Effector memory CD4-positive, alpha-beta T cell (primary cell): ENCODE results near the gene KMT2A.
"Not testable (repeated sequence)": the region's sequence is repeated elsewhere in the genome, so short reads cannot be mapped to it uniquely, and the experiment has no call there.

Source experiments
- DNase-seq, 3 donors: peaks; one replicate each; pipeline ENCODE4 v3.0.0-alpha.2; 2020
- H3K27ac ChIP-seq: 2 replicates; pipeline ENCODE4 v1.7.0; 2013; ENCODE audit warnings: mild to moderate bottlenecking, low read length, moderate library complexity; ENCODE audit not compliant: insufficient read depth, poor library complexity, severe bottlenecking
- H3K27me3 ChIP-seq: replicated peaks from 2 replicates; pipeline ENCODE4 v1.7.0; 2013; ENCODE audit warnings: mild to moderate bottlenecking, low read length; ENCODE audit not compliant: insufficient read depth, control insufficient read depth, poor library complexity, severe bottlenecking
- H3K36me3 ChIP-seq: 2 replicates; pipeline ENCODE4 v1.7.0; 2013; ENCODE audit warnings: mild to moderate bottlenecking, low read length, moderate library complexity; ENCODE audit not compliant: control insufficient read depth, insufficient read depth
- H3K4me1 ChIP-seq: 2 replicates; pipeline ENCODE4 v1.7.0; 2013; ENCODE audit warnings: low read length, mild to moderate bottlenecking; ENCODE audit not compliant: control insufficient read depth, insufficient read depth, poor library complexity, severe bottlenecking
- H3K4me3 ChIP-seq: 2 replicates; pipeline ENCODE4 v1.7.0; 2013; ENCODE audit warnings: low read length, low read depth, mild to moderate bottlenecking; ENCODE audit not compliant: insufficient read depth, poor library complexity, severe bottlenecking
- H3K9me3 ChIP-seq: 2 replicates; pipeline ENCODE4 v1.7.0; 2013; ENCODE audit warnings: mild to moderate bottlenecking, low read length, moderate library complexity; ENCODE audit not compliant: control insufficient read depth

Gene KMT2A

DNA sequence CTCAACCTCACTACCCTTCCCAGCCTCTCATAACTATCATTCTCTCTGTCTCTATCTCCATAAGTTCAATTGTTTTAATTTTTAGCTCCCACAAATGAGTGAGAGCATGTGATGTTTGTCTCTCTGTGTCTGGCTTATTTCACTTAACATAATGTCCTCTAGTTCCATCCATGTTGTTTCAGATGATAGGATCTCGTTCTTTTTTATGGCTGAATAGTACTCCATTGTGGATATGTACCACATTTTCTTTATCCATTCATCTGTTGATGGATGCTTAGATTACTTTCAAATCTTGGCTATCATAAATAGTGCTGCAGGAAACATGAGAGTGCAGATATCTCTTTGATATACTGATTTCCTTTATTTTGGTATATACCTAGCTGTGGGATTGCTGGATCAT, 44.9 kb downstream of the KMT2A start:
- H3K4me1 ChIP-seq, H3K27me3 ChIP-seq, H3K9me3 ChIP-seq, H3K27ac ChIP-seq, H3K4me3 ChIP-seq, DNase-seq: not testable (repeated sequence)
- peaks cover 88% of the 10 kb centered on the region for H3K36me3 ChIP-seq

DNA sequence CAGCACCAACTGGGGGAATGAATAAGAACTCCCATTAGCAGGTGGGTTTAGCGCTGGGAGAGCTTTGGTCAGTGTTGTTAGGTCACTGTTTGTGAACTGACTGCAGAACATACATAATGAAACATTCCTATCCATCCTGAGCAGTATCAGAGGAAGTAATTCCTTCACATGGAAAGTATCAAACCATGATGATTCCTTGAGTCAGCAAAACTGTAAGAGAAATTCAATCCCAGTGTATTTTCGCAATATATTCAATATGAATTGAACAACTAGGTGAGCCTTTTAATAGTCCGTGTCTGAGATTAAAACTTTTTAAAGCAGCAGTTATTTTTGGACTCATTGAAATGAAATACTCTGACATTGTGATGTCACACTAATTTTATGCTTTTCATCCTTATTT, 48.1 kb downstream of the KMT2A start:
- Histone ChIP-seq H3K4me3 (no peak overlapping the region), H3K4me1 (no peaks in the 10 kb centered on the region), H3K27ac (no peak overlapping the region), H3K36me3 (peaks cover 69% of the 10 kb centered on the region), H3K27me3 (no peaks in the 10 kb centered on the region), H3K9me3 (no peaks in the 10 kb centered on the region)
- no peak for DNase-seq

DNA sequence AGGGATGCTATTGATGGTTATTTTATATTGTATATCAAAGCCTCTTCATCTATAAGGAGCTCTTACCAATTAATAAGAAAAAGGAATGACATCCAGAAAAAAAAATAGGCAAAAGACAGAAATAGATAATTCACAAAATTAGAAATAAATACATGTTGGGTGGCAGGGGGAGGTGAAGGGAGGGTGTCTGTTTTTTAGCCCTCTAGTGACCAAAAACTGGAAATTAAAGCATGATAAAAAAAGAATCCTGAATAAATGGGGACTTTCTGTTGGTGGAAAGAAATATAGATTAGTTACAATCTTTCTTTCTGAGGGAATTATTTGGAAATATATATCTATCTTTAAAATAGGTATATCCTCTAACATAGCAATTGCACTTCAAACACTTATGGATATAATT, 49.0 kb downstream of the KMT2A start:
- H3K4me3 ChIP-seq, result no peak overlapping the region
- no peak for DNase-seq
- H3K9me3 ChIP-seq, result no peaks in the 10 kb centered on the region
- H3K27ac ChIP-seq, result no peak overlapping the region
- no peaks in the 10 kb centered on the region for H3K27me3 ChIP-seq
- peaks cover 70% of the 10 kb centered on the region for H3K36me3 ChIP-seq
- no peaks in the 10 kb centered on the region for H3K4me1 ChIP-seq

DNA sequence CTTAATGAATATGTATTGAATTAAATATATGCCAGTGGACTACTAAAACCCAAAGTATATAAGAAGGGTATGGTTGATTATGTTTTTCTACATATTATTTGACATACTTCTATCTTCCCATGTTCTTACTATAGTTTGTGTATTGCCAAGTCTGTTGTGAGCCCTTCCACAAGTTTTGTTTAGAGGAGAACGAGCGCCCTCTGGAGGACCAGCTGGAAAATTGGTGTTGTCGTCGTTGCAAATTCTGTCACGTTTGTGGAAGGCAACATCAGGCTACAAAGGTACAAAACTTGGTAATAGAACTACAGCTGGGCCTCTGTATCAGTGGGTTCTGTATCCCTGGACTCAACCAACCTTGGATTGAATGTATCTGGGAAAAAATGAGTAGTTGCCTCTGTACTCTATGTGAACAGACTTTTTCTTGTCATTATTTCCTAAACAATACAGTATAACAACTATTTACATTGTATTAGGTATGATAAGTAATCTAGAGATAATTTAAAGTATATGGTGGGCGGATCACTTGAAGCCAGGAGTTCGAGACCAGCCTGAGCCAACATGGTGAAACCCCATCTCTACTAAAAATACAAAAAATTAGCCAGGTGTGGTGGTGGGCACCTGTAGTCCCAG, 52.3 kb downstream of the KMT2A start:
- DNase-seq, result peak; percentile 56 to 68 (median 60)
- Histone ChIP-seq H3K27ac (no peak overlapping the region), H3K36me3 (peaks cover 69% of the 10 kb centered on the region), H3K4me1 (no peaks in the 10 kb centered on the region), H3K4me3 (no peak overlapping the region), H3K27me3 (no peaks in the 10 kb centered on the region), H3K9me3 (no peaks in the 10 kb centered on the region)

DNA sequence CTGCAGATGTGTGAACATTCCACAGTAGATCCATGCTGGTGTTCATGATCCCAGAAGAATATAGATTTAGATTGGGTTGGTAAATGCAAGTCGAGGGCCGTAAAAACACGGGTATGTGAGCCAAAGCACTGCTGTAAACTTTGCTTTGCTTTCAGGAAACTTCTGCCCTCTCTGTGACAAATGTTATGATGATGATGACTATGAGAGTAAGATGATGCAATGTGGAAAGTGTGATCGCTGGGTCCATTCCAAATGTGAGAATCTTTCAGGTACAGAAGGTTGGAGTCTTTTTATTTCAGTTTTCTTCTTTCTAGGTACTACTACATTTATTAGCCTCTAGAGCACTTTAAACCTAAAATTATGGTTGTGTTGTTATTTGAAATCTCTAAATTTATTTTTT, 54.7 kb downstream of the KMT2A start:
- H3K4me1 ChIP-seq, result no peaks in the 10 kb centered on the region
- H3K36me3 ChIP-seq, result peaks cover 73% of the 10 kb centered on the region
- H3K9me3 ChIP-seq, result no peaks in the 10 kb centered on the region
- H3K4me3 ChIP-seq, result no peak overlapping the region
- H3K27ac ChIP-seq, result no peak overlapping the region
- no peak for DNase-seq
- H3K27me3 ChIP-seq, result no peaks in the 10 kb centered on the region

DNA sequence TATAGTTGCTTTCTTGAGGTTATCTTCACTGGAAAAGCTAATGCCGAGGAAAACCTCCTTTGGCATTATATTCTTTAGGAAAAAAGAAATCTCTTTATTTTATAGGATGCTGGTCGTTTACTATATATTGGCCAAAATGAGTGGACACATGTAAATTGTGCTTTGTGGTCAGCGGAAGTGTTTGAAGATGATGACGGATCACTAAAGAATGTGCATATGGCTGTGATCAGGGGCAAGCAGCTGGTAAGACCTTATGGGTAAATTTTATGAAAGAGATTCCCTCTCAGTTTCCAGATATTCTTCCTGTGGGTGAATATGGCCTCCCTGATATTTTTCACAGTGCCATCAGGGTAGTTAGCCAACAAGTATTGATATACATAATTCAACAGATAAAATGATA, 61.5 kb downstream of the KMT2A start:
- no peaks in the 10 kb centered on the region for H3K9me3 ChIP-seq
- peaks cover 93% of the 10 kb centered on the region for H3K36me3 ChIP-seq
- no peak for DNase-seq
- no peak overlapping the region for H3K4me3 ChIP-seq
- H3K4me1 ChIP-seq, result no peaks in the 10 kb centered on the region
- H3K27me3 ChIP-seq, result no peaks in the 10 kb centered on the region
- no peak overlapping the region for H3K27ac ChIP-seq

DNA sequence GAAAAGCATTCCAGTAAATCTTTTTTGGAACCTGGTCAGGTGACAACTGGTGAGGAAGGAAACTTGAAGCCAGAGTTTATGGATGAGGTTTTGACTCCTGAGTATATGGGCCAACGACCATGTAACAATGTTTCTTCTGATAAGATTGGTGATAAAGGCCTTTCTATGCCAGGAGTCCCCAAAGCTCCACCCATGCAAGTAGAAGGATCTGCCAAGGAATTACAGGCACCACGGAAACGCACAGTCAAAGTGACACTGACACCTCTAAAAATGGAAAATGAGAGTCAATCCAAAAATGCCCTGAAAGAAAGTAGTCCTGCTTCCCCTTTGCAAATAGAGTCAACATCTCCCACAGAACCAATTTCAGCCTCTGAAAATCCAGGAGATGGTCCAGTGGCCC, 66.9 kb downstream of the KMT2A start:
- H3K36me3 ChIP-seq, result peaks cover 96% of the 10 kb centered on the region
- H3K4me3 ChIP-seq, result no peak overlapping the region
- no peaks in the 10 kb centered on the region for H3K27me3 ChIP-seq
- H3K4me1 ChIP-seq, result no peaks in the 10 kb centered on the region
- no peak overlapping the region for H3K27ac ChIP-seq
- no peaks in the 10 kb centered on the region for H3K9me3 ChIP-seq
- no peak for DNase-seq

DNA sequence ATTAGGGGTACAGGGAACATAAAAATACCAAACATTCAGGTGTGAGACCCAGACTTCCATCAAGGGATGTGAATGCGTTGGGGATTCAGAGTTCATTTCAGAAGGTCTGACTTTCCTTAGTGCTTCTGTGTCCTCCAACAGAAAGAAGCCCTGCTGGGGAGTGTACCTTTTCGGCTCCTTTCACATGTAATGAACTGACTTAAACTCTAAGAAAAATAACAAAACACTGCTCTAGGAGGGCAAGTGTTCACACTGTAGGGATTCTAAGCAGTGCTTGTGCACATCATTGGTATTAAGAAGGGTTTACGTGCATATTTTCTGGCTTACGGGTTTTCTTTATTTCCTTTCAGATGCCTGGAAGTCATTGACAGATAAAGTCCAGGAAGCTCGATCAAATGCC, 75.3 kb downstream of the KMT2A start:
- Histone ChIP-seq H3K27ac (no peak overlapping the region), H3K36me3 (peaks cover 89% of the 10 kb centered on the region), H3K4me1 (peaks cover 4% of the 10 kb centered on the region), H3K4me3 (no peak overlapping the region), H3K9me3 (no peaks in the 10 kb centered on the region), H3K27me3 (no peaks in the 10 kb centered on the region)
- no peak for DNase-seq

DNA sequence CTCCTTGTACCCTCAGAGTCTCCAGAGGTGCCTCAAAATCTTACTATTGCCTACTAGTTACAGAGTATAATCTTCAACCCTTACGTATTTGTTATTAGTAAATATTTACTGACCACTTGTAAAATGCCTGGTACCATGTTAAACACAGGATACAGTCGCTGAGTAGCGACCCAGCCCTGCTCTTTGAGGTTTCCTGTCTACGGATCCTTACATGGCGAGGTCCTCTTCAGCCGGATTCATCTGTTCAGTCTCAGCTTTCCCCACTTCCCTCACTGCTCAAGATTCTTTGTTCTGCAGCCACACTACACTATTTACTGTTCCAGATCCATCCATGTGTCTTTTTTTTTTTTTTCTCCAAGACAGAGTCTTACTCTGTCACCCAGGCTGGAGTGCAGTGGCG, 77.8 kb downstream of the KMT2A start:
- H3K27ac ChIP-seq, result no peak overlapping the region
- H3K27me3 ChIP-seq, result no peaks in the 10 kb centered on the region
- peaks cover 73% of the 10 kb centered on the region for H3K36me3 ChIP-seq
- H3K9me3 ChIP-seq, result no peaks in the 10 kb centered on the region
- no peak overlapping the region for H3K4me3 ChIP-seq
- no peak for DNase-seq
- peaks cover 4% of the 10 kb centered on the region for H3K4me1 ChIP-seq

DNA sequence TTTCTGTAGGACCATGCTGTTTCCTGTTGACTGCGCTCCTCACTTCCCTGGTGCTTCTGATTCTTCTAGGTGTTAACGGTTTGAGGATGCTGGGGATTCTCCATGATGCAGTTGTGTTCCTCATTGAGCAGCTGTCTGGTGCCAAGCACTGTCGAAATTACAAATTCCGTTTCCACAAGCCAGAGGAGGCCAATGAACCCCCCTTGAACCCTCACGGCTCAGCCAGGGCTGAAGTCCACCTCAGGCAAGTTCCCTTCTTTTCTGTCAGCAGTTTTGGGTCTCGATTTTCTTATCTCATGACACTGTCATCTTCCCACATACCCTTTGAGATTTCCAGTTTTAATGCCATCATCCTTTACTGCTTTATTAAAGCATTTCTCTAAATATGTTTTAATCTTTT, 83.3 kb downstream of the KMT2A start:
- DNase-seq, result no peak
- Histone ChIP-seq H3K27me3 (no peaks in the 10 kb centered on the region), H3K9me3 (no peaks in the 10 kb centered on the region), H3K27ac (no peak overlapping the region), H3K4me1 (no peaks in the 10 kb centered on the region), H3K36me3 (peaks cover 71% of the 10 kb centered on the region), H3K4me3 (no peak overlapping the region)
